HepG2 (cell line): Measurements from ENCODE around the gene SLC27A1. TPM values are rescaled to one million over a fixed set of nuclear protein-coding genes. Genes with fewer than 3 reads are reported as not detected.

Source experiments
- ATAC-seq: fragments of 200-7000 bp; cut with Tn5 transposase; 3 replicates; pipeline ENCODE4 v1.9.1; 2020; ENCODE audit warnings: mild to moderate bottlenecking, moderate library complexity
- BruUV-seq: library from RNA; stranded (reverse); fragments of 400-500 nt; replicated peaks from 2 replicates; lab custom pipeline; 2021; lab: Mats Ljungman, UMichigan
- CTCF ChIA-PET: fragments of 300-600 bp; formaldehyde crosslinking; extraction: SDS; loops from one replicate; lab custom pipeline; 2021; ENCODE audit warnings: low total read pairs, inconsistent platforms, low intra/inter-chr PET ratio; lab: Yijun Ruan, JAX
- POLR2A ChIA-PET: fragments of 350-600 bp; sonication (Branson Sonifier 250); formaldehyde crosslinking; loops from one replicate; lab custom pipeline; 2020; ENCODE audit warnings: antibody characterized with exemption, inconsistent platforms; lab: Yijun Ruan, JAX
- DNase-seq: peaks from one replicate; pipeline ENCODE4 v3.0.0-alpha.2; 2015; ENCODE audit warnings: low spot score
- FAIRE-seq: peaks from 3 replicates; lab custom pipeline; 2011; peaks lifted over from hg19 to GRCh38; lab: Jason Lieb, UNC
- H2AFZ ChIP-seq: one replicate; pipeline ENCODE4 v1.6.1; 2011; ENCODE audit warnings: low read length, inconsistent platforms
- H3K27ac ChIP-seq: fragments of 300-600 bp; 3 replicates; pipeline ENCODE4 v1.8.0; 2011; ENCODE audit warnings: mixed run types, mild to moderate bottlenecking, mixed read lengths, low read length, inconsistent platforms; ENCODE audit not compliant: insufficient read depth; ENCODE audit errors: extremely low read length
- H3K27me3 ChIP-seq, 2 experiments: fragments of 200-600 bp in 1 of 2; 2 replicates in 1 of 2; 3 replicates in 1 of 2; pipeline versions ENCODE4 v1.6.0 to v1.8.0; 2011; ENCODE audit warnings: low read length in 2 of 2, mild to moderate bottlenecking in 2 of 2, moderate library complexity in 2 of 2, inconsistent platforms in 1 of 2; ENCODE audit not compliant: insufficient read depth in 2 of 2, control insufficient read depth in 1 of 2
- H3K36me3 ChIP-seq, 2 experiments: fragments of 200-600 bp in 1 of 2; replicated peaks in 1 of 2; 2 replicates in 1 of 2; 3 replicates in 1 of 2; pipeline versions ENCODE4 v1.5.1 to v1.8.0; 2011; ENCODE audit warnings: low read length in 2 of 2, inconsistent platforms in 1 of 2; ENCODE audit not compliant: insufficient read depth in 2 of 2, control insufficient read depth in 1 of 2
- H3K4me1 ChIP-seq: 2 replicates; pipeline ENCODE4 v1.5.1; 2012; ENCODE audit warnings: low read length, inconsistent platforms; ENCODE audit not compliant: insufficient read depth
- H3K4me2 ChIP-seq: 2 replicates; pipeline ENCODE4 v1.6.0; 2011; ENCODE audit warnings: low read depth, low read length, inconsistent platforms
- H3K4me3 ChIP-seq, 3 experiments: fragments of 200-600 bp in 1 of 3; sonication (generic), shearing (Covaris generic) in 1 of 3; replicated peaks in 1 of 3; 2 replicates each; pipeline ENCODE4 v1.5.1; 2011 to 2016; ENCODE audit warnings: low read length in 3 of 3, inconsistent platforms in 2 of 3, low read depth in 2 of 3, mild to moderate bottlenecking in 2 of 3, control low read depth in 1 of 3, mixed read lengths in 1 of 3; ENCODE audit not compliant: insufficient read depth in 1 of 3
- H3K79me2 ChIP-seq: one replicate; pipeline ENCODE4 v1.6.1; 2011; ENCODE audit warnings: low read length, inconsistent platforms; ENCODE audit not compliant: insufficient read depth
- H3K9ac ChIP-seq: 2 replicates; pipeline ENCODE4 v1.6.0; 2011; ENCODE audit warnings: mild to moderate bottlenecking, low read depth, low read length, inconsistent platforms; ENCODE audit not compliant: insufficient read depth
- H3K9me3 ChIP-seq: 2 replicates; pipeline ENCODE4 v1.5.1; 2012; ENCODE audit warnings: mild to moderate bottlenecking, low read length
- H4K20me1 ChIP-seq: 2 replicates; pipeline ENCODE4 v1.6.0; 2011; ENCODE audit warnings: inconsistent platforms, mild to moderate bottlenecking, low read length, moderate library complexity; ENCODE audit not compliant: insufficient read depth
- HOXA7 ChIP-seq: sonication (generic); formaldehyde crosslinking; IDR thresholded peaks from 2 replicates; pipeline ENCODE4 v1.8.1; 2022; ENCODE audit warnings: mild to moderate bottlenecking, missing genetic modification reagents, moderate library complexity
- KLF13 ChIP-seq: sonication (generic); formaldehyde crosslinking; IDR thresholded peaks from 2 replicates; pipeline ENCODE4 v1.4.0; 2020; ENCODE audit warnings: mild to moderate bottlenecking, missing genetic modification reagents
- MTF2 ChIP-seq: sonication (generic); formaldehyde crosslinking; IDR thresholded peaks from 2 replicates; pipeline ENCODE4 v1.5.0; 2020; ENCODE audit warnings: missing genetic modification reagents, borderline replicate concordance
- NFYB ChIP-seq: sonication (generic); formaldehyde crosslinking; IDR thresholded peaks from 2 replicates; pipeline ENCODE4 v1.4.0; 2020; ENCODE audit warnings: missing genetic modification reagents
- NKX3-1 ChIP-seq: sonication (generic); formaldehyde crosslinking; IDR thresholded peaks from 2 replicates; pipeline ENCODE4 v1.5.0; 2020; ENCODE audit warnings: missing genetic modification reagents
- RORA ChIP-seq: sonication (generic); formaldehyde crosslinking; IDR thresholded peaks from 2 replicates; pipeline ENCODE4 v1.5.0; 2020; ENCODE audit warnings: mild to moderate bottlenecking, missing genetic modification reagents, moderate library complexity
- THYN1 ChIP-seq: sonication (generic); formaldehyde crosslinking; IDR thresholded peaks from 2 replicates; pipeline ENCODE4 v1.8.1; 2023; ENCODE audit warnings: low read depth, mild to moderate bottlenecking, moderate library complexity, missing genetic modification reagents, borderline replicate concordance
- ZNF180 ChIP-seq: sonication (generic); formaldehyde crosslinking; IDR thresholded peaks from 2 replicates; pipeline ENCODE4 v1.4.0; 2020; ENCODE audit warnings: low read depth, missing genetic modification reagents, borderline replicate concordance
- ZNF430 ChIP-seq: sonication (generic); formaldehyde crosslinking; IDR thresholded peaks from 2 replicates; pipeline ENCODE4 v1.9.0; 2021; ENCODE audit warnings: mild to moderate bottlenecking, missing genetic modification reagents
- ZNF891 ChIP-seq: sonication (generic); formaldehyde crosslinking; IDR thresholded peaks from 2 replicates; pipeline ENCODE4 v1.5.0; 2020; ENCODE audit warnings: mild to moderate bottlenecking, missing genetic modification reagents
- WGBS: methylation state at CpG from one replicate; pipeline ENCODE4 v1.1.6; 2017; ENCODE audit warnings: low lambda C conversion rate; 5-methylcytosine and 5-hydroxymethylcytosine counted together
- in situ Hi-C: cut with HindIII; loops from 2 replicates; pipeline ENCODE4 v1.10.0; 2017; ENCODE audit warnings: low pct_unique_long_range_greater_than_20kb; ENCODE audit not compliant: extremely low pct_ligation_motif_present
- intact Hi-C: fragments of 100-400 bp; cut with micrococcal nuclease; formaldehyde crosslinking; loops from one replicate; pipeline ENCODE4 v1.10.0; 2022; ENCODE audit not compliant: unreplicated experiment
- polyA plus RNA-seq, 8 experiments: library from polyadenylated mRNA; depleted of rRNA in 3 of 8; stranded (reverse) in 7 of 8; unstranded in 1 of 8; fragments of >200 nt; fragmentation: Illumina TruSeq in 4 of 8; extraction: Trizol in 4 of 8; gene quantifications; 2 replicates each; pipeline versions ENCODE4 v1.2.1 to v1.2.3, GENCODE V29; 2011 to 2016; ENCODE audit warnings: low read depth in 4 of 8, missing spikeins in 1 of 8, mixed read lengths in 1 of 8; ENCODE audit not compliant: insufficient read depth in 1 of 8
- total RNA-seq, 5 experiments: library from RNA; depleted of rRNA; stranded (reverse); fragments of >200 nt; fragmentation: Illumina TruSeq; extraction: Trizol; gene quantifications; 2 replicates each; pipeline ENCODE4 v1.2.3, GENCODE V29; 2016; ENCODE audit warnings: low read depth in 1 of 5
- TF ChIP-seq, protein P1 (sequence below): sonication (generic); formaldehyde crosslinking; IDR thresholded peaks from 2 replicates; pipeline ENCODE4 v1.4.0; 2020; ENCODE audit warnings: mild to moderate bottlenecking, missing genetic modification reagents
- TF ChIP-seq, protein P2 (sequence below): sonication (generic); formaldehyde crosslinking; IDR thresholded peaks from 2 replicates; pipeline ENCODE4 v1.8.0; 2022; ENCODE audit warnings: missing genetic modification reagents, mild to moderate bottlenecking, borderline replicate concordance
- TF ChIP-seq, protein P3 (sequence below): sonication (generic); formaldehyde crosslinking; IDR thresholded peaks from 2 replicates; pipeline ENCODE4 v1.8.1; 2023; ENCODE audit warnings: mild to moderate bottlenecking, missing genetic modification reagents
- TF ChIP-seq, protein P4 (sequence below): IDR thresholded peaks from 2 replicates; pipeline ENCODE4 v1.6.1; 2016

SLC27A1 gene
- total and polyA plus RNA-seq, 2 of the 13 experiments (the other 11 are each of a cell fraction or from before 2014, with no cell fraction given) = 4.1 to 8.8 TPM

DNA sequence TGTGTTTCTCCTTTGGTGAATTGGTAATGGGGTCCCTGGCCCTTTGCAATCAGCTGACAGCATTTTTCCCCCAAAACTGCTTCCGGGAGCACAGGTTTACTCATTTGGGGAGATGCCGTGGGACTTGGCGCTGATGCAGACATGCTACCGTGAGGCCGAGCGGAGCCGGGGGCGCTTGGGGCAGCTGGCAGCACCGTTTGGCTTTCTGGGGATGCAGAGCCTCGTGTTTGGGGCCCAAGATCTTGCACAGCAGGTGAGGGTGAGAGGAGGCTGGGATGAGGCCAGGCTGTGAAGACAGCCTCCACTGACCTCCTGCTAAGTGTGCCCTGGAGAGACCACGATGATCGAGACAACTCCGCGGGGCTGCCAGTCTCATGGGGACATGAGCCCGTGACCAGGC is 71.7 kb downstream of the SLC27A1 start:
- Histone ChIP-seq H4K20me1 (no peaks in the 10 kb centered on the region), H3K4me2 (no peak overlapping the region), H3K27me3 (peaks cover 0 to 14% of the 10 kb centered on the region in 2 experiments; a peak in 2 of 5 replicates), H3K27ac (no peak overlapping the region), H3K4me3 (no peak overlapping the region), H3K36me3 (no peaks in the 10 kb centered on the region), H3K4me1 (peaks cover 30% of the 10 kb centered on the region), H3K9me3 (no peaks in the 10 kb centered on the region), H3K79me2 (no peaks in the 10 kb centered on the region), H3K9ac (no peak overlapping the region), H2AFZ (no peak overlapping the region)
- no TSS peak for BruUV-seq
- ATAC-seq (no peak), DNase-seq (no peak), FAIRE-seq (no peak)
- in situ Hi-C loops = no loop called here
- ChIA-PET CTCF (no interaction called here), POLR2A (no interaction called here)
- intact Hi-C loops = no loop called here
- TF ChIP-seq ZNF430 (no peak), NKX3-1 (CRISPR knock-in tag) (no peak), ZNF891 (CRISPR knock-in tag) (no peak), RORA (no peak), KLF13 (CRISPR knock-in tag) (no peak), HOXA7 (no peak), NFYB (CRISPR knock-in tag) (no peak), THYN1 (CRISPR knock-in tag) (no peak), ZNF180 (CRISPR knock-in tag) (no peak), MTF2 (no peak)
- TF ChIP-seq, protein P1, sequence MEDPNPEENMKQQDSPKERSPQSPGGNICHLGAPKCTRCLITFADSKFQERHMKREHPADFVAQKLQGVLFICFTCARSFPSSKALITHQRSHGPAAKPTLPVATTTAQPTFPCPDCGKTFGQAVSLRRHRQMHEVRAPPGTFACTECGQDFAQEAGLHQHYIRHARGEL (CRISPR knock-in tag) = no peak
- TF ChIP-seq, protein P2, sequence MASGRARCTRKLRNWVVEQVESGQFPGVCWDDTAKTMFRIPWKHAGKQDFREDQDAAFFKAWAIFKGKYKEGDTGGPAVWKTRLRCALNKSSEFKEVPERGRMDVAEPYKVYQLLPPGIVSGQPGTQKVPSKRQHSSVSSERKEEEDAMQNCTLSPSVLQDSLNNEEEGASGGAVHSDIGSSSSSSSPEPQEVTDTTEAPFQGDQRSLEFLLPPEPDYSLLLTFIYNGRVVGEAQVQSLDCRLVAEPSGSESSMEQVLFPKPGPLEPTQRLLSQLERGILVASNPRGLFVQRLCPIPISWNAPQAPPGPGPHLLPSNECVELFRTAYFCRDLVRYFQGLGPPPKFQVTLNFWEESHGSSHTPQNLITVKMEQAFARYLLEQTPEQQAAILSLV (CRISPR knock-in tag) = no peak
- TF ChIP-seq, protein P3, sequence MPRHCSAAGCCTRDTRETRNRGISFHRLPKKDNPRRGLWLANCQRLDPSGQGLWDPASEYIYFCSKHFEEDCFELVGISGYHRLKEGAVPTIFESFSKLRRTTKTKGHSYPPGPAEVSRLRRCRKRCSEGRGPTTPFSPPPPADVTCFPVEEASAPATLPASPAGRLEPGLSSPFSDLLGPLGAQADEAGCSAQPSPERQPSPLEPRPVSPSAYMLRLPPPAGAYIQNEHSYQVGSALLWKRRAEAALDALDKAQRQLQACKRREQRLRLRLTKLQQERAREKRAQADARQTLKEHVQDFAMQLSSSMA (CRISPR knock-in tag) = no peak
- TF ChIP-seq, protein P4, sequence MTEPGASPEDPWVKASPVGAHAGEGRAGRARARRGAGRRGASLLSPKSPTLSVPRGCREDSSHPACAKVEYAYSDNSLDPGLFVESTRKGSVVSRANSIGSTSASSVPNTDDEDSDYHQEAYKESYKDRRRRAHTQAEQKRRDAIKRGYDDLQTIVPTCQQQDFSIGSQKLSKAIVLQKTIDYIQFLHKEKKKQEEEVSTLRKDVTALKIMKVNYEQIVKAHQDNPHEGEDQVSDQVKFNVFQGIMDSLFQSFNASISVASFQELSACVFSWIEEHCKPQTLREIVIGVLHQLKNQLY (CRISPR knock-in tag) = no peak
- WGBS = 63% methylated on average over 11 of the region's 15 CpGs
